SK-N-SH treated with all-trans-retinoic acid at 6 μM for 48 hours (cell line): ENCODE measurements around the gene AKR1D1.
A peak's percentile ranks its signal among the peaks of the same experiment; 100 is the strongest.

ENCODE experiments used
- ATAC-seq: fragments of 200-7000 bp; cut with Tn5 transposase; 3 replicates; pipeline ENCODE4 v1.9.1; 2020; ENCODE audit warnings: mild to moderate bottlenecking, moderate library complexity
- ARNTL ChIP-seq: fragments of 450-650 bp; formaldehyde crosslinking; IDR thresholded peaks from 2 replicates; pipeline ENCODE4 v1.5.0; 2020; ENCODE audit warnings: low read depth, mild to moderate bottlenecking, moderate library complexity, borderline replicate concordance
- BACH2 ChIP-seq: fragments of 250-450 bp; sonication (Bioruptor Pico); IDR thresholded peaks from 2 replicates; pipeline ENCODE4 v1.9.0; 2021; ENCODE audit warnings: mild to moderate bottlenecking, borderline replicate concordance
- CSRNP3 ChIP-seq: fragments of 250-450 bp; sonication (Bioruptor Pico); IDR thresholded peaks from 2 replicates; pipeline ENCODE4 v1.5.1; 2021; ENCODE audit warnings: mild to moderate bottlenecking, moderate library complexity
- ESRRG ChIP-seq: fragments of 250-450 bp; sonication (Bioruptor Pico); IDR thresholded peaks from 2 replicates; pipeline ENCODE4 v1.6.1; 2021; ENCODE audit warnings: mild to moderate bottlenecking
- GLIS3 ChIP-seq: fragments of 250-450 bp; sonication (Bioruptor Pico); IDR thresholded peaks from 2 replicates; pipeline ENCODE4 v1.5.0; 2020; ENCODE audit warnings: mild to moderate bottlenecking, moderate library complexity
- ISL1 ChIP-seq: fragments of 250-450 bp; sonication (Bioruptor Pico); IDR thresholded peaks from 2 replicates; pipeline ENCODE4 v2.1.2; 2022; ENCODE audit warnings: mild to moderate bottlenecking, moderate library complexity
- PPARA ChIP-seq: fragments of 250-450 bp; sonication (Bioruptor Pico); IDR thresholded peaks from 2 replicates; pipeline ENCODE4 v1.5.0; 2020; ENCODE audit warnings: mild to moderate bottlenecking, borderline replicate concordance
- RARB ChIP-seq: fragments of 250-450 bp; sonication (Bioruptor Pico); IDR thresholded peaks from 2 replicates; pipeline ENCODE4 v1.8.0; 2021; ENCODE audit warnings: mild to moderate bottlenecking, moderate library complexity
- SNAI2 ChIP-seq: fragments of 250-450 bp; sonication (Bioruptor Pico); IDR thresholded peaks from 2 replicates; pipeline ENCODE4 v1.5.0; 2020; ENCODE audit warnings: mild to moderate bottlenecking, moderate library complexity
- TCF4 ChIP-seq: fragments of 250-450 bp; sonication (Bioruptor Pico); IDR thresholded peaks from 2 replicates; pipeline ENCODE4 v1.8.0; 2021; ENCODE audit warnings: mild to moderate bottlenecking, moderate library complexity, borderline replicate concordance
- ZC3H10 ChIP-seq: fragments of 250-450 bp; sonication (Bioruptor Pico); IDR thresholded peaks from 2 replicates; pipeline ENCODE4 v1.5.1; 2021; ENCODE audit warnings: mild to moderate bottlenecking, moderate library complexity
- ZFP3 ChIP-seq: fragments of 250-450 bp; sonication (Bioruptor Pico); IDR thresholded peaks from 2 replicates; pipeline ENCODE4 v1.5.0; 2020; ENCODE audit warnings: mild to moderate bottlenecking, moderate library complexity
- ZFP30 ChIP-seq: fragments of 450-650 bp; formaldehyde crosslinking; IDR thresholded peaks from 2 replicates; pipeline ENCODE4 v1.5.0; 2022; ENCODE audit warnings: mild to moderate bottlenecking, moderate library complexity
- ZNF565 ChIP-seq: fragments of 450-650 bp; formaldehyde crosslinking; conservative IDR thresholded peaks from 2 replicates; pipeline ENCODE4 v1.5.0; 2020; ENCODE audit warnings: low read depth, mild to moderate bottlenecking, moderate library complexity
- ZNF70 ChIP-seq: fragments of 450-650 bp; formaldehyde crosslinking; IDR thresholded peaks from 2 replicates; pipeline ENCODE4 v1.5.0; 2020; ENCODE audit warnings: mild to moderate bottlenecking, moderate library complexity
- ZNF8 ChIP-seq: fragments of 450-650 bp; formaldehyde crosslinking; IDR thresholded peaks from 2 replicates; pipeline ENCODE4 v1.5.0; 2020; ENCODE audit warnings: mild to moderate bottlenecking, moderate library complexity
- TF ChIP-seq, protein P1 (sequence below): fragments of 250-450 bp; sonication (Bioruptor Pico); IDR thresholded peaks from 2 replicates; pipeline ENCODE4 v1.5.1; 2020; ENCODE audit warnings: low read depth, mild to moderate bottlenecking, moderate library complexity
- TF ChIP-seq, protein P2 (sequence below): fragments of 250-450 bp; sonication (Bioruptor Pico); IDR thresholded peaks from 2 replicates; pipeline ENCODE4 v1.8.0; 2020; ENCODE audit warnings: mild to moderate bottlenecking, moderate library complexity, borderline replicate concordance
- TF ChIP-seq, protein P3 (sequence below): fragments of 250-450 bp; sonication (Bioruptor Pico); IDR thresholded peaks from 2 replicates; pipeline ENCODE4 v1.8.0; 2021; ENCODE audit warnings: low read depth, mild to moderate bottlenecking, moderate library complexity, borderline replicate concordance

AKR1D1 gene

DNA sequence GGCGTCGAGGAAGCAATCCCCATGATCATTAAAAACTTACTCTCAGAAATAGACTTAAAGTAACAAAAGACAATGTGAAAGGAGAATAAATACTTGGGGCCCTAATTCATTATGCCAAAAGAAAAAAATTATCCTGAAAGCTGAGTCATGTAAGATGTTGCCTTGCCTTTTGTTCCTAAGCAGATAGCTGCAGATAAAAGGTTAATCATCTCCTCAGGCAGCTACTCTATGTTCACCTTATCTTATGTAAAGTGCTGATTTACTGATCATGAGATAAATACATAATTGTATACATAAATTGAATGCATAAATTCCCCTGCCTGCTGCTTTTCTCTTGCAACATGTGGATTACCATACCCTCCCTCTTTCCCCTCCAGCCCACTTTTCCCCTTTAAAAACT lies 46.3 kb upstream of the AKR1D1 start:
- ATAC-seq: no peak
- TF ChIP-seq ARNTL (no peak), ISL1 (CRISPR knock-in tag) (peak; percentile 78), TCF4 (CRISPR knock-in tag) (peak; percentile 42; the same call in 1 of the 2 replicates), ZC3H10 (CRISPR knock-in tag) (no peak), BACH2 (CRISPR knock-in tag) (peak; percentile 85; the same call in 1 of the 2 replicates)
- TF ChIP-seq, protein P1, sequence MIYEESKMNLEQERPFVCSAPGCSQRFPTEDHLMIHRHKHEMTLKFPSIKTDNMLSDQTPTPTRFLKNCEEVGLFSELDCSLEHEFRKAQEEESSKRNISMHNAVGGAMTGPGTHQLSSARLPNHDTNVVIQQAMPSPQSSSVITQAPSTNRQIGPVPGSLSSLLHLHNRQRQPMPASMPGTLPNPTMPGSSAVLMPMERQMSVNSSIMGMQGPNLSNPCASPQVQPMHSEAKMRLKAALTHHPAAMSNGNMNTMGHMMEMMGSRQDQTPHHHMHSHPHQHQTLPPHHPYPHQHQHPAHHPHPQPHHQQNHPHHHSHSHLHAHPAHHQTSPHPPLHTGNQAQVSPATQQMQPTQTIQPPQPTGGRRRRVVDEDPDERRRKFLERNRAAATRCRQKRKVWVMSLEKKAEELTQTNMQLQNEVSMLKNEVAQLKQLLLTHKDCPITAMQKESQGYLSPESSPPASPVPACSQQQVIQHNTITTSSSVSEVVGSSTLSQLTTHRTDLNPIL (CRISPR knock-in tag): 0 out of 2 replicates have a peak, but pooled peaks have one; percentile 17

- ATAC-seq: no peak
- TF ChIP-seq ESRRG (CRISPR knock-in tag) (no peak), ZFP3 (no peak)
- TF ChIP-seq, protein P2, sequence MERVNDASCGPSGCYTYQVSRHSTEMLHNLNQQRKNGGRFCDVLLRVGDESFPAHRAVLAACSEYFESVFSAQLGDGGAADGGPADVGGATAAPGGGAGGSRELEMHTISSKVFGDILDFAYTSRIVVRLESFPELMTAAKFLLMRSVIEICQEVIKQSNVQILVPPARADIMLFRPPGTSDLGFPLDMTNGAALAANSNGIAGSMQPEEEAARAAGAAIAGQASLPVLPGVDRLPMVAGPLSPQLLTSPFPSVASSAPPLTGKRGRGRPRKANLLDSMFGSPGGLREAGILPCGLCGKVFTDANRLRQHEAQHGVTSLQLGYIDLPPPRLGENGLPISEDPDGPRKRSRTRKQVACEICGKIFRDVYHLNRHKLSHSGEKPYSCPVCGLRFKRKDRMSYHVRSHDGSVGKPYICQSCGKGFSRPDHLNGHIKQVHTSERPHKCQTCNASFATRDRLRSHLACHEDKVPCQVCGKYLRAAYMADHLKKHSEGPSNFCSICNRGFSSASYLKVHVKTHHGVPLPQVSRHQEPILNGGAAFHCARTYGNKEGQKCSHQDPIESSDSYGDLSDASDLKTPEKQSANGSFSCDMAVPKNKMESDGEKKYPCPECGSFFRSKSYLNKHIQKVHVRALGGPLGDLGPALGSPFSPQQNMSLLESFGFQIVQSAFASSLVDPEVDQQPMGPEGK (CRISPR knock-in tag): no peak
Observed at GRCh38 chr7:138030679-138031351, 45.4 kb upstream of the AKR1D1 start.

DNA sequence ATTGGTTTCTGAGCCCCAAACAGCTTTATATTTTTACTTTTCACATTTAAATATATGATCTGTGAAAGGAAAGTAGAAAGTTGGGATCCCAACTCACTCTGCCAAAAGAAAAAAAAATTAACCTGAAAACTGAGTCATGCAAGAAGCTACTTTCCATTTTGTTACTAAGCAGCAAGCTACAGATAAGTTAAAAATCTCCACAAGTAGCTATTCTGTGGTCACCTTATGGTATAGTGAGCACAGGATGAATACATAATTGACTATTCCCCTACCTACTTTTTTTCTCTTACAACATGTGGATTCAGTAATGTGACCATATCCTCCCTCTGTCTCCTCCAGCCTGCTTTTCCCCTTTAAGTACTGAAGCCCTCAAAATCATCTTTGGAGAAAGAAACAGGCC lies 44.1 kb upstream of the AKR1D1 start:
- ATAC-seq: no peak
- no peak for TF ChIP-seq BACH2 (CRISPR knock-in tag)
- TF ChIP-seq ZNF565 (CRISPR knock-in tag): no peak
- no peak for TF ChIP-seq RARB
- TF ChIP-seq ZFP30: no peak
- no peak for TF ChIP-seq SNAI2 (CRISPR knock-in tag)
- no peak for TF ChIP-seq ZNF8 (CRISPR knock-in tag)
- TF ChIP-seq ZFP3: no peak
- TF ChIP-seq, protein P1 (CRISPR knock-in tag): no peak
- no peak for TF ChIP-seq ARNTL
- no peak for TF ChIP-seq CSRNP3 (CRISPR knock-in tag)
- TF ChIP-seq GLIS3 (CRISPR knock-in tag): no peak
- TF ChIP-seq PPARA (CRISPR knock-in tag): no peak

DNA sequence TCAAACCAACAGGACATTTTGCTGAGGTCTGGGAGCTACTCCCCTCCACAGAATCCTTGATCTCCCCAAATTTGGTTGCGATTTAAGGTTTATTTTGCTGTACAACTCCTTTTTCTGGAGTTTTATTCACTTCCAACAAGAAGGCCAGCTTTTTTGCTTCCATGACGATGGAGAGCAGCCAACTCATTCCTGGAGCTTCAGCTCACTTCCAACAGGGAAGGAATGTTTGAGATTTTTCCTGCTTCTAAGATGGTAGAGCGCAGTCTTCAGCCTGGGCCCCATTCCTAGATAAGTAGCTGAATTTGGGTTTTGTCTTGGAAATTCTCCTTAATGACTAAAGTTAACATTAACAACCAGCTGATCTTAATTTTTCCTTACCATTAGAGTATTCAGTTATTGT lies 43.5 kb upstream of the AKR1D1 start:
- ATAC-seq: no peak
- no peak for TF ChIP-seq ZC3H10 (CRISPR knock-in tag)
- no peak for TF ChIP-seq RARB
- TF ChIP-seq ZFP3: no peak
- TF ChIP-seq, protein P1 (CRISPR knock-in tag): no peak
- TF ChIP-seq ISL1 (CRISPR knock-in tag): no peak
- TF ChIP-seq ZNF565 (CRISPR knock-in tag): no peak
- no peak for TF ChIP-seq ZNF70 (CRISPR knock-in tag)
- no peak for TF ChIP-seq ESRRG (CRISPR knock-in tag)
- TF ChIP-seq CSRNP3 (CRISPR knock-in tag): no peak
- no peak for TF ChIP-seq PPARA (CRISPR knock-in tag)
- TF ChIP-seq ZFP30: no peak
- TF ChIP-seq, protein P2 (CRISPR knock-in tag): no peak
- TF ChIP-seq ARNTL: no peak
- no peak for TF ChIP-seq TCF4 (CRISPR knock-in tag)
- no peak for TF ChIP-seq SNAI2 (CRISPR knock-in tag)
- TF ChIP-seq, protein P3, sequence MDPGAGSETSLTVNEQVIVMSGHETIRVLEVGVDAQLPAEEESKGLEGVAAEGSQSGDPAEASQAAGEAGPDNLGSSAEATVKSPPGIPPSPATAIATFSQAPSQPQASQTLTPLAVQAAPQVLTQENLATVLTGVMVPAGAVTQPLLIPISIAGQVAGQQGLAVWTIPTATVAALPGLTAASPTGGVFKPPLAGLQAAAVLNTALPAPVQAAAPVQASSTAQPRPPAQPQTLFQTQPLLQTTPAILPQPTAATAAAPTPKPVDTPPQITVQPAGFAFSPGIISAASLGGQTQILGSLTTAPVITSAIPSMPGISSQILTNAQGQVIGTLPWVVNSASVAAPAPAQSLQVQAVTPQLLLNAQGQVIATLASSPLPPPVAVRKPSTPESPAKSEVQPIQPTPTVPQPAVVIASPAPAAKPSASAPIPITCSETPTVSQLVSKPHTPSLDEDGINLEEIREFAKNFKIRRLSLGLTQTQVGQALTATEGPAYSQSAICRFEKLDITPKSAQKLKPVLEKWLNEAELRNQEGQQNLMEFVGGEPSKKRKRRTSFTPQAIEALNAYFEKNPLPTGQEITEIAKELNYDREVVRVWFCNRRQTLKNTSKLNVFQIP (CRISPR knock-in tag): no peak
- TF ChIP-seq GLIS3 (CRISPR knock-in tag): no peak
- no peak for TF ChIP-seq ZNF8 (CRISPR knock-in tag)
